ENCODE data around the gene CDH12. TPM values are rescaled to one million over a fixed set of nuclear protein-coding genes. Genes with fewer than 3 reads are reported as not detected.

CDH12 gene
- total RNA-seq, 2 experiments from 2014 or later = not detected

DNA sequence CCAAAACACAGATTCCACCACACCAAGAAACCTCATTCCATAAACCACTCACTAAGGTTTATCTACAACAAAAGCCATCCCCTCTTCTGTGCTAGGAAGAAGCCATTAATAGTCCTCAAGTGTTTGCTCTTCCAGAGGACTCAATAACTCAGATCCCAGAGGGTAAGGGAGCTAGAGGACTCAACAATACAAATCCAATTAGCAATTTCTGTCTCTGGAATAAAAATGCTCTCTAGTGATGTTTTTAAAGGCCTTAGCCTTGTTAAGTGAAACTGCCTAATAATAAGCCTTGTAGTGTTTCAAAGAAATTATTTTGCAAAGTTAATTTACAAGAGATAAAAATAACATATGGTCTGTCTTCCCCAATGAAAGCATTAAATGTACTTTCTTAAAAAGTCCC lies 942.4 kb downstream of the CDH12 start:
- DNase-seq = no peak
- no peaks in the 10 kb centered on the region for H3K36me3 Mint-ChIP-seq
- no peaks in the 10 kb centered on the region for H3K4me1 Mint-ChIP-seq
- POLR2A ChIA-PET = no interaction called here
- ATAC-seq (ENCODE audit: low read depth) = no peak
- no peak overlapping the region for H3K27ac Mint-ChIP-seq
- H3K9me3 Mint-ChIP-seq = no peaks in the 10 kb centered on the region
- no peaks in the 10 kb centered on the region for H3K27me3 Mint-ChIP-seq
- no peak overlapping the region for H3K4me3 Mint-ChIP-seq

DNA sequence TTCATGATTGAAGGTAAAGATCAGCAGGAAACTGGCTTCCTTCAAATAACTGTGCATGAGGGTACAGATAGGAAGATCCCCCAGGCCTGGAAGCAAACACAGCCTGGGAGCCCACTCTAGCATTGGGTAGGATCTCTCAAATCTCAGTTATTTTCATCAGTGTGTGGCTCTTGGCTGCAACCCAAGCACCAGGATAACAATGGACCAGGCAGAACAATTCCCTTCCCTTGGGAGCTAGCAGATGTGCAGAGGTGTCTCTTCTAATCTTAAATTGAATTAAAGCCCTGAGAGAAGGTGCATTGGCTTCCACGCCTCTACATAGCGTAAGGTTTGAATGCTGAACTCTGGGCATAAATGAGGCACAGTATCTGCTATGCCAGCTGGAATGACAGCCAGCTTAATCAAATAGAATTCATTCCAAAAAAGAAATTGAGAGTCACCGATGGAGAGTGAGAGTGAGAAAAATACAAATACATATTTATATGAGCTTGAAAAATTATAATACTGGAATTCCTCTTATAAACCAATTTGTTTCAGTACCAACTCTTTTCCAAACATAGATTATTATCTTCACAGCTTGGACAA lies 957.3 kb downstream of the CDH12 start:
- Mint-ChIP-seq H3K36me3 (no peaks in the 10 kb centered on the region), H3K27ac (no peak overlapping the region)
- POLR2A ChIA-PET = no interaction called here

DNA sequence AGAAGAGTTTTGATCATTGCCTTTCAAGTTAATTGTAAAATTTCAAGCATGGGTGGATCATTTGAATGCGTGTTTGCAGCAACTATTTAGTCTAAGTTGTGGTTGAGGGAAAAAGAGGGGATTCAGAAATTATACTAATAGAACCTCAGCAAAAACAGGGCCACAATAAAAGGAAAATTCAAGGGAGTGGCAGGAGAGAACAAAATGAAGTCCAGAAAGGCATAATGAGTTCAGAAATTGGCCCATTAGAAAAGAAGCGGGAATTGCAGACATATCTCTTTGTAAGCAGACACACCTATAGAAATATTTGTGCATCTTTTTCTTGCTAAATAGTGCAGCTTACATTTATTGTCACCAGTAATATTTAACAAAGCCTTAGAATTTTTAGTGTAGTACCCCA lies 960.0 kb downstream of the CDH12 start:
- H3K4me1 Mint-ChIP-seq = no peaks in the 10 kb centered on the region
- no peaks in the 10 kb centered on the region for H3K27me3 Mint-ChIP-seq
- ATAC-seq (ENCODE audit: low read depth) (no peak), DNase-seq (no peak)
- no peaks in the 10 kb centered on the region for H3K9me3 Mint-ChIP-seq
- H3K27ac Mint-ChIP-seq = no peak overlapping the region
- POLR2A ChIA-PET = no interaction called here
- H3K4me3 Mint-ChIP-seq = no peak overlapping the region
- no peaks in the 10 kb centered on the region for H3K36me3 Mint-ChIP-seq

More for the DNA sequence above, 957.3 kb downstream of the CDH12 start:
- Mint-ChIP-seq H3K4me3 (no peak overlapping the region), H3K9me3 (no peaks in the 10 kb centered on the region), H3K4me1 (no peaks in the 10 kb centered on the region), H3K27me3 (no peaks in the 10 kb centered on the region)
- ATAC-seq (ENCODE audit: low read depth) = no peak
- no peak for DNase-seq

DNA sequence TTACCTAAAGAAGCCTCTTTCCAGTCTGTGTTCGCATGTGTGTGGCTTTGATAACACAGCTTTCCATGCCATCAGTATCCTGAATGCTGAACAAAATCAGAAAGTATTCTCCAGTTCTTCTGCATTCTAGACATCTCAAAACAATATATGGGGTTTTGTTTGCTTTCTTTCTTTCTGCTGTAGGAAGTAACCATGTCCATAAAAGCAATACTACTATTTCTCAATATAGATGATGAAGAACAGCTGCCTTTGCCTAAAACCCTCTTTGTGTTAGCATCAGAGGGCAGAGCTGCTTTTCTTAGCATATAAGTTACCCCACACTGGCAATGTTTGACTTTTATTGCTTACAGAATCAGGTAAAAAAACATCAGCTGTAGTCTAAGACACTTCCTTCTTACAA lies 963.6 kb downstream of the CDH12 start:
- no peaks in the 10 kb centered on the region for H3K9me3 Mint-ChIP-seq
- DNase-seq (no peak), ATAC-seq (ENCODE audit: low read depth) (no peak)
- H3K4me1 Mint-ChIP-seq = no peaks in the 10 kb centered on the region
- H3K36me3 Mint-ChIP-seq = no peaks in the 10 kb centered on the region
- POLR2A ChIA-PET = no interaction called here
- no peaks in the 10 kb centered on the region for H3K27me3 Mint-ChIP-seq
- no peak overlapping the region for H3K27ac Mint-ChIP-seq
- H3K4me3 Mint-ChIP-seq = no peak overlapping the region

GRCh38 chr5:21882074-21882745 lies 970.9 kb downstream of the CDH12 start:
- POLR2A ChIA-PET = no interaction called here
- Mint-ChIP-seq H3K36me3 (no peaks in the 10 kb centered on the region), H3K27me3 (no peaks in the 10 kb centered on the region), H3K27ac (no peak overlapping the region), H3K9me3 (peaks cover 1% of the 10 kb centered on the region), H3K4me1 (no peaks in the 10 kb centered on the region), H3K4me3 (no peak overlapping the region)
- ATAC-seq (ENCODE audit: low read depth) (no peak), DNase-seq (no peak)

DNA sequence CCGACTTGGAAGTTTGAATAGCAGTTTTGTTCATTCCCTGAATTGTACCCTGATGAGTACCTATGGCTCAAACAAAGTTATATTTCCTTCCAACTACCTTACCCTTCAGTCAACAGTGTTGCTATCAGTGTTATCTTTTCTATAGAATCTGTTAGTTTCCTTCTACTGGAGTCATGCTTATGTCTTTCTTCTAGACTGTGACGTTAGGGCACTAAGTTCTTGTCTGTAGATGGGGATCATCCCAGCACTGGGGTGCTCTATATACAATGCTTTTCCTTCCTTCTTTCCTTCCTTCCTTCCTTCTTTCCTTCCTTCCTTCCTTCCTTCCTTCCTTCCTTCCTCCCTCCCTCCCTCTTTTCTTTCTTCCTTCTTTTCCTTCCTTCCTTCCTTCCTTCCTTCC lies 973.0 kb downstream of the CDH12 start:
- H3K27me3 Mint-ChIP-seq = no peaks in the 10 kb centered on the region
- ATAC-seq (ENCODE audit: low read depth) = no peak

DNA sequence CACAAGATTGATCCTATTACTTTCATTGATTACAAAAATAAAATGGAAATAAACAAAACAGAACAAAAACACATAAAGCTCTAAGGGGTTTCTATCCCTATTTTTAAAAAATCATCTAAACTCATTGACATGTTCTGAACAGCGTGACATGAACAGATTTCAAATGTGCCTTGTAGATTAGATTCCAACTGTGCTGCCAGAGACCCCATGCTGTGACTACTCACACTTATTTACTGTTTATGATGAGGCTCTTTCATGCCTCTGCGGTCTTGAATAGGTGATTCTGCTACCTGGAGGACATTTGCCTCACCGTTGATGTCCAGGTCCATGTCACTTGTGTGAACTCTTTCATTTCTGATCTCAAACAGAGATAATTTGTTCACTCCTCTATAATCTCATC lies 990.2 kb downstream of the CDH12 start:
- no peaks in the 10 kb centered on the region for H3K4me1 Mint-ChIP-seq
- peaks cover 2% of the 10 kb centered on the region for H3K9me3 Mint-ChIP-seq
- DNase-seq (no peak), ATAC-seq (ENCODE audit: low read depth) (no peak)
- no peak overlapping the region for H3K27ac Mint-ChIP-seq
- no peaks in the 10 kb centered on the region for H3K36me3 Mint-ChIP-seq
- H3K27me3 Mint-ChIP-seq = no peaks in the 10 kb centered on the region
- POLR2A ChIA-PET = no interaction called here
- no peak overlapping the region for H3K4me3 Mint-ChIP-seq

More for the DNA sequence above, 973.0 kb downstream of the CDH12 start:
- Mint-ChIP-seq H3K4me1 (no peaks in the 10 kb centered on the region), H3K36me3 (no peaks in the 10 kb centered on the region), H3K27ac (no peak overlapping the region), H3K4me3 (no peak overlapping the region), H3K9me3 (peaks cover 3% of the 10 kb centered on the region)
- no peak for DNase-seq
- POLR2A ChIA-PET = no interaction called here

DNA sequence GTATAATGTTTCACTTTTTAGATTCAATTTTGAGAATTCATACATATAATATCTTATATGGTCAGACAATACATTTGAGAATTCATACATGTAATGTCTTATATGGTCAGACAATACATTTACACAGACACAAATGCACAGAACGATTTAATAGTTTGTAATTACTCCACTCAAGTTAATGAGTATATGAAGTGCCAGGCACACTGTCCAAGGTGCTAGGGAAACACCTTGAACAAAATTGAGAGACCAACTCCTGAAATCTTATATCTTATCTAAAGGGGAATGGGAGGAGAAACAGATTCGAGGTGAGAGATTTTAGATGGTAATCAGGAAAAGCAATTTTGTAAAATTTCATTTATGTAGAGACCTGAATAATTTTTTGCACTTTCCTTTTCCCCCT lies 994.7 kb downstream of the CDH12 start:
- Mint-ChIP-seq H3K4me1 (no peaks in the 10 kb centered on the region), H3K4me3 (no peak overlapping the region), H3K27me3 (no peaks in the 10 kb centered on the region), H3K27ac (no peak overlapping the region), H3K36me3 (no peaks in the 10 kb centered on the region), H3K9me3 (no peaks in the 10 kb centered on the region)
- ATAC-seq (ENCODE audit: low read depth) (no peak), DNase-seq (no peak)
- POLR2A ChIA-PET = no interaction called here

- Mint-ChIP-seq H3K36me3 (no peaks in the 10 kb centered on the region), H3K27ac (no peak overlapping the region), H3K4me3 (no peak overlapping the region), H3K9me3 (no peaks in the 10 kb centered on the region), H3K4me1 (no peaks in the 10 kb centered on the region), H3K27me3 (no peaks in the 10 kb centered on the region)
- POLR2A ChIA-PET = no interaction called here
- ATAC-seq (ENCODE audit: low read depth) (no peak), DNase-seq (no peak)
Observed at GRCh38 chr5:21856987-21857386, 996.2 kb downstream of the CDH12 start.

- Mint-ChIP-seq H3K27ac (no peak overlapping the region), H3K9me3 (no peaks in the 10 kb centered on the region), H3K4me1 (no peaks in the 10 kb centered on the region), H3K4me3 (no peak overlapping the region), H3K27me3 (no peaks in the 10 kb centered on the region), H3K36me3 (no peaks in the 10 kb centered on the region)
- DNase-seq = no peak
- POLR2A ChIA-PET = no interaction called here
- no peak for ATAC-seq (ENCODE audit: low read depth)
Observed at GRCh38 chr5:21847300-21847699, 1005.8 kb downstream of the CDH12 start.

GRCh38 chr5:21844960-21845359 lies 1008.2 kb downstream of the CDH12 start:
- POLR2A ChIA-PET = no interaction called here
- H3K27me3 Mint-ChIP-seq = no peaks in the 10 kb centered on the region
- no peak for ATAC-seq (ENCODE audit: low read depth)

DNA sequence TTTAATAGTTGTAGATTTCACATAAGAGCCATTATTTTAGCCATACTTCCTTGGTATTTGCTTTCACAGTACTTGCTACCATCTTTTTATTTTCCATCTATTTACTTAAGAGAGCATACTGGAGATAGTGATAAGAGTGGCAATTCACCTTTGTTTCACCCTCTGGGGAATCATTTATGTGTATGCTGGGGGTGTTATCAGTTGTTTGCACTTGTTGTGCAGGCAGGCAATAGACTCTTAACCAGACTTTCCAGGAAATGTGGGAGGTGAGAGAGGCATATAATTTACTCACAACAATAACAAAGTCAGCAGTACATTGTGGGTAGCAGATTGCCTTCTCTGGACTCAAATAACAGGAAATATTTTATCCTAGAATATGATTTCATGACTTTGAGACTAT lies 1018.3 kb downstream of the CDH12 start:
- Mint-ChIP-seq H3K4me1 (no peaks in the 10 kb centered on the region), H3K9me3 (peaks cover 6% of the 10 kb centered on the region), H3K27me3 (no peaks in the 10 kb centered on the region), H3K36me3 (no peaks in the 10 kb centered on the region), H3K4me3 (no peak overlapping the region), H3K27ac (no peak overlapping the region)
- POLR2A ChIA-PET = no interaction called here
- no peak for ATAC-seq (ENCODE audit: low read depth)
- DNase-seq = no peak

More at GRCh38 chr5:21844960-21845359, 1008.2 kb downstream of the CDH12 start:
- H3K36me3 Mint-ChIP-seq = no peaks in the 10 kb centered on the region
- no peaks in the 10 kb centered on the region for H3K4me1 Mint-ChIP-seq
- H3K9me3 Mint-ChIP-seq = no peaks in the 10 kb centered on the region
- DNase-seq = no peak
- H3K4me3 Mint-ChIP-seq = no peak overlapping the region
- H3K27ac Mint-ChIP-seq = no peak overlapping the region

DNA sequence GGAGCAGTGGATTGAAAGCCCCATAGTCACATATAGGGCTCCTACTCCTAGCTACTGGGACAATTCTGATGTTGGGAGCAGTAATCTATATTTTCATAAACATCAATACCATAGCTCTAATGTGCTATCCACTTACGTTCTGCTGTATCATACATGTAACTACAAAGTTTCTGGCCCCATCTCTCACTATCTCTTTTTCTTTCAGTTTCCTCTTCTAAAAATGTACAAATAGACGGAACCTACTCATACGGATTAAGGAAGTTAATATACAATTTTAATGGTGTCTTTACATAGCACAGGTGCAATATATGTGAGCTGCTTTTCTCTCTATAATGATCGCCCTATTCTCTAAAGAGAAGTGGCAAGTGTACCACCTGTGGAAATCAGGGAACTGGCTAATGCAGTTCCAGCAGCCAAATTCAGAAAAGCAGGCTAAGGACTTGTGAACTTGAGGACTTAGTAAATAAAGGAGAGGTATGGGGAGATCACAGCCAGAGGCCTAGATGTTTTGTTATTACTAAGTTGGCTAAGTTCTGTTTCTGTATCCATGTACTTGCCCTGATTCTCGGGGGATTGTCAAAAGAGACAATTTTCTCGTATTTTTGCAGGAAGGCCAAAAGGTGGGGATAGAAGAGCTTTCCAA lies 1021.9 kb downstream of the CDH12 start:
- no peaks in the 10 kb centered on the region for H3K27me3 Mint-ChIP-seq
- H3K4me3 Mint-ChIP-seq = no peak overlapping the region
- H3K36me3 Mint-ChIP-seq = no peaks in the 10 kb centered on the region
- POLR2A ChIA-PET = no interaction called here
- no peaks in the 10 kb centered on the region for H3K9me3 Mint-ChIP-seq
- DNase-seq = no peak
- H3K4me1 Mint-ChIP-seq = no peaks in the 10 kb centered on the region
- ATAC-seq (ENCODE audit: low read depth) = no peak
- no peak overlapping the region for H3K27ac Mint-ChIP-seq

DNA sequence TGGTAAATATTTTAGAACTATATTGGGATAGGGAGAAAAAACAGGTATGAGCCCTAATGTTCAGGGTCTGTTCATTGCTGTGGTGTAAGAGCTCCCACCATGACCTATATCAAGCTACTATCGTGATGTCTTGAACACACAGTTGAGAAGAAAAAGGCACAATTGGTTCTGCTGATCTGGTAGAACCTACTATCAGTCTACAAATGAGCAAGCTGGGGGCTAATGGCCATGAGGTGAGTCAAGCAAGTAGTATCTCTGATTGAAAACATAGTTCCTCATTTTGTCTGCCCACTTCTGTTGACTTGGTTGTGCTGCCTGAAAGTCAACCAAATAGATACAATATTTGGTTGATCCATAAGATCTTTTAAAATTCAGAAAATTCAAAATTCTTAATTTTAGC lies 1026.3 kb downstream of the CDH12 start:
- H3K36me3 Mint-ChIP-seq = no peaks in the 10 kb centered on the region
- no peaks in the 10 kb centered on the region for H3K27me3 Mint-ChIP-seq
- POLR2A ChIA-PET = no interaction called here
- no peaks in the 10 kb centered on the region for H3K4me1 Mint-ChIP-seq
- ATAC-seq (ENCODE audit: low read depth) (no peak), DNase-seq (no peak)
- no peak overlapping the region for H3K27ac Mint-ChIP-seq
- H3K9me3 Mint-ChIP-seq = peaks cover 1% of the 10 kb centered on the region
- no peak overlapping the region for H3K4me3 Mint-ChIP-seq
